GM08714 (cell line): ENCODE data around the gene CCL3.
A peak's percentile ranks its signal among the peaks of the same experiment; 100 is the strongest.

Source experiments
- H3K4me3 ChIP-seq: fragments of 200-500 bp; sonication (Bioruptor generic); 2 replicates; pipeline ENCODE4 v1.5.1; 2014; ENCODE audit warnings: mild to moderate bottlenecking, low read length, inconsistent platforms
- ZNF274 ChIP-seq: IDR thresholded peaks from 2 replicates; pipeline ENCODE4 v1.6.1; 2012; ENCODE audit warnings: mild to moderate bottlenecking, low read depth, low read length

The CCL3 gene

DNA sequence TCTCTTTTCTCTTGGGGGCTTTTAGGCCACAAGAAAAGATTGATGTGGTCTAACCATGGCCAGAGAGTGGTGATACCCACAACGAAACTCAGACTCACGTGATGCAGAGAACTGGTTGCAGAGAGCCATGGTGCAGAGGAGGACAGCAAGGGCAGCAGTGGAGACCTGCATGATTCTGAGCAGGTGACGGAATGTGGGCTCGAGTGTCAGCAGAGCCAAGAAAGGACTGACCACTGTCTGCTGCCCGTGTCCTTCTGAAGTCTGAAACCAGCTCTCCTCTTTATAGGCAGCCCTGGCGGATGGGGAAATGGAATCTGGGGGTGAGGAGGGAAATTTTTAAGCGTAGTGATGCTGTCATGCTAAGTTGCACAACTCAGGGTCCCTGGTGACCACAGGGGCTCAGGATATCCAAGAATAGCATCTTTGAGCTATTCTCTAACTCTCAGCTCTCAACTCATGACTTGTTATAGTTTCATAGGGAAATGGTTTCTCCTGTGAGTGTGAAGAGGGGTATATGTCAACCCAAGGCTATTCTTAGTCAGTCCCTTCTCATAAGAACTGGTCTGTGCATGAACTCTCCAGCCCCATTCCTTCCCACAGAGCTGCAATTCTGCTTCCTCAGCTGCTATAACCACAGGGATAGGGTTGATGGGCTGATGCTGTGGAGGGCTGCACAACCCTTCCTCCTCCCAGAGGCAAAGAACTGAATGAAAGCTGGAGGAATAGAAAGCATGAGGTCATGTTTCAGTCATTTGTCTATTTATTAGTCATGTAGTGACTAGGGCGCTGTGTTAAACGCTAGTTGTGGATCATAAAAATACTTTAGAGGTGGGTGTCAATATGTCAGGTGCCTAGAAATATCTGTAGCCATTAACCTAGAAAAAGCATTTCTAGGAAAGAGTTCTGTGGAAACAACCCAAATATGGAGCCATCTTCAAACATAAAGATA lies at the start of gene CCL3:
TSS of gene CCL3 (minus strand) at position 256 of the 949 bp plus-strand sequence. CDS start at position 171, 85 bp downstream.
- H3K4me3 ChIP-seq = peak within 1 kb of the TSS; percentile 68; the same call in 1 of the 2 replicates
- no peak for TF ChIP-seq ZNF274

DNA sequence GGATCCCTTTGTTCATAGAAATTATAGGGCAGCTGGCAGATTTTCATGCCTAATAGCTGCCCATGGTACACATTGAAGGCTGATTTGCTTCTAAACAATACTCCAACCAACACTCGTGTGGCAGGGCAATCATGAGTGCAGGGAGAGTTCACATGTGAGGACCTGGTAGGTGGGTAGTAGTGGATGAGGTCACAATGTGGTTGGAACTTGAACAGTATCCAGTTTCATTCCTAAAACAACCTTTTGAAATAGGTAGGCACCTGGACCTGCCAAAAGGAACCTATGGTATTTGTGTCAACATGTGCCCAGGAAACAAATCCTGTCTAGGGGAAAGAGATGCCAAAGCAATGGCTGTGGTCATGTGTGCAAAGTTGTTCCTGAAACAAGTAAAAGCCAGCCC lies 46.5 kb upstream of the CCL3 start:
- TF ChIP-seq ZNF274 = no peak

DNA sequence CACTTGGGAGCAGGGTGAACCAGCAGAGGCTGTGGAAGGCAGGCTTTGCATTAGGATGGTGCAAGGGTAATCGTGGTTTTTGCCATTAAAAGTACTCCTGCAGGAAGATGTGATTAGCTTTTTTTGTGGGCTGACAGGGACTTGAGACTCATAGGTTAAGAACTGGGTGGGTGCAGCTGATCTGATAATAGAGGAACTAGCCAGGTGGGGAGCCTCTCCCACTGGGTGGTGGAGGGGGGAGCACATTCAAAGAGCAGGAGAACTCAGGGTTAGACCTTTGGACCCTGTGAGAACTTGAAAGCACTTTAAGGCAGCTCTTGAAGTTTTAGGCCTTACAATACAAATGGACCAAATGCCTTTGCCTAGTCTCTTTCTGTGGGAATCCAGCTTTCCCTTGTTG lies 46.1 kb upstream of the CCL3 start:
- no peak for TF ChIP-seq ZNF274
- no peak overlapping the region for H3K4me3 ChIP-seq

More for the DNA sequence above, 46.5 kb upstream of the CCL3 start:
- H3K4me3 ChIP-seq = no peak overlapping the region

DNA sequence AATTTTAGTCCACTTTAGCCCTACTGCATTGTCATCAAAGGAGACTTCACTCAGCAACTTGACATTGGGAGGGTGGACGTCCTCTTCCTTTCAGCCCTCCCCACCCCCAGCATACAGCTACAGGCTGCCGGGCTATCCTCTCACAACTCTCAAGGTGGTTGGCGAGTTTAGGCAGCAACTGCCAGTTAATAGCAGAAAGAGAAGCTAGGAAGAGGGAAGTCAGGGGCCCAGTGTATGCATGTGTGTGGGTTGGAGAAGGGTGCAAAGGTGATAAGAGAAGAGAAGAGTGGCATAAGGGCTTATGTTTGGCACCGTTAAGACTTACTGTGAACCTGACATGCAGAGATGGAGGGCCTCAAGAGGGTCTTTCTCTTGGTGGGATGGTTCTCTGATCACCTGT lies 45.5 kb upstream of the CCL3 start:
- no peak for TF ChIP-seq ZNF274
- no peak overlapping the region for H3K4me3 ChIP-seq

DNA sequence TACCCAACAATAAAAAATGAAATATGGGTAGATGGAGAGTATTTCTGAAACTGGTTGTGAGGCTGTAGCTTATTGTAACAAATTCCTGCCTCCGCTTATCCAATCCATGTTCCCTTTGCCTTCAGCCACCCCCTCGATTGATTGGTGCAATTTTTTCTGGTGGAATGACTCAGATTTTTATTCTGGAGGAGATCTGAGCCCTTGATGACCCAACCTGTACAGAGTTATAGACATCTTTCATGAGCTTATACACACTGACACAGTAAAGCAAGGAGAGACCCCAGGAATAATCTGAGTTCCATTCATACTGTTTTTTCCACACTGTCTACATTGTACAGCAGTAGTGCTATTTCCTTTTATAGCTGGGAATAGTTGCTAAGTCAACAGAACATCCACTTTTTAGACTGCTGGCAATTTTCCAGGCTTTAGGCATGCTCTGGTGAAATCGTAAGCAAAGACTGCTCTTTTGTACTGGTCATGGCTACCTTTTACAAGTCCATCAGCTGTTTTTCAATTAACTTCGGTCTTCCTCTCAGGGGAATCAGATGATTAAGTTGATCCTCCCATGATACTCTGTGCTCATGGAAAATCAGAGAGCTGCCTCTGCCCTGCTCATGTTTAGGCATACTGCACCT lies 43.8 kb upstream of the CCL3 start:
- TF ChIP-seq ZNF274 = no peak
- no peak overlapping the region for H3K4me3 ChIP-seq

DNA sequence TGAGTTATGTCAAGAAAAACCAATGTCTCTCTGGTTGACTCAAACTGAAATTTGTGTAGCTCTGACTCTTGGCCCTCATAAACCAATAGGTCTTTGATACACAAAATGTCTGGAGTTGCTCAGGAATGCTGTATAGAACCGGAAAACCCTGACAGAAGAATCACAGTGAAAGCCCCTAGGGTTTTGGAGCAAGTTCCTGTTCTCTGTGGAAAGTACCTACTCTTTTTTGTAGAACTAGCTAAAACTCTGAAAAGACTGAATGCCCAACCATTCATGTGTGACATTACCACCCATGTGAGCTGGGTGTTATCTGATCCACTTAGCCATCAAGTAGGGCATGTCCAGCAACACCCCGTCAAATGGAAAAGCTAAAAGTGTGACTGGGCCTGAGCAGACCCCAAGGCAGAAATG lies 42.5 kb upstream of the CCL3 start:
- no peak overlapping the region for H3K4me3 ChIP-seq
- no peak for TF ChIP-seq ZNF274

DNA sequence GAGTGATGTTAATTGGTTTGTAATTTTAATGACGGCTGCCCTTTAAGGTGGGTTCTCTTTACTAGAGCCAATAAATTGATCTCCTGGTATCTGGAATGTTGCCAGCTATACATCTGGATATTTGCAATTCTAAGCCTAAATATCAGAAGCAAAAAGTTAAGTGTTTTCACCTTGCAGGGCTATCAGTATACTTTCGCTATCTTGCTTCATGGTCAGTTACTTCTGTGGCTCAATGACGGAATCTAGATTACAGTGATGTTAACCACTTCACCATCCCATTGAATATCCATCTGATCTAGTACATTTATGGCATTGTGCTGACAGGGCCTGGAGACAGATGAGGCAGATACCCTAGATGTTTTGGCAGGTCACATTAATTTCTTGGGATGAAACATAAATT lies 42.0 kb upstream of the CCL3 start:
- H3K4me3 ChIP-seq = no peak overlapping the region
- no peak for TF ChIP-seq ZNF274

DNA sequence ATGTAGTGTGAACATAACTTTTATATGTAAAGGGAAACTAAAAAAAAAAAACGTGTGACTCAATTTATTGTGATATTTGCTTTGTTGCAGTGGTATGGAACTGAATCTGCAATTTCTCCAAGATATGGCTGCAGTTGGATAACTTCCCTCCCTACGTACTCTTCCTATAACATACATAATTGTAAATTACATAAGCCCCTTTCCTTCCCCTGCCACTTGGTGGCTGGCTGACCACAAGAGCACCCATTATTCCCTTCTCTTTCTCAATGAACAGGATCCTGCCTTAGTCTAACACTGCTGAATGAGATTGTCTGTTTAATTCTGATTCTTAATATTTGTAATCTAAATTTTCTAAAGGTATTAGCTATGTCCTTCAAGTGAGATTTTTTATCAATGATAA lies 41.5 kb upstream of the CCL3 start:
- H3K4me3 ChIP-seq = no peak overlapping the region
- no peak for TF ChIP-seq ZNF274

DNA sequence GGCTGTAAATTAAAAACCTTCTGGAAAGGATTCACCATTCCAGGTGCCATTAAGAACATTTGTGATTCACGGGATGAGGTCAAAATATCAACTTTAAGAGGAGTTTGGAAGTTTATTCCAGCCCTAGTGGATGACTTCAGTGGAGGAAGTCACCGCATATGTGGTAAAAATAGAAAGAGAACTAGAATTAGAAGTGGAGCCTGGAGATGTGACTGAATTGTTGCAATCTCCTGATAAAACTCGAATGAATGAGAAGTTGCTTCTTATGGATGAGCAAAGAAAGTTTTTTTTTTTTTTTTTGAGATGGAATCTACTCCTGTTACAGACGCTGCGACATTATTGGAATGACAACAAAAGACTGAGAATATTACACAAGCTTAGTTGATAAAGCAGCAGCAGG lies 40.4 kb upstream of the CCL3 start:
- TF ChIP-seq ZNF274 = no peak
- H3K4me3 ChIP-seq = no peak overlapping the region

DNA sequence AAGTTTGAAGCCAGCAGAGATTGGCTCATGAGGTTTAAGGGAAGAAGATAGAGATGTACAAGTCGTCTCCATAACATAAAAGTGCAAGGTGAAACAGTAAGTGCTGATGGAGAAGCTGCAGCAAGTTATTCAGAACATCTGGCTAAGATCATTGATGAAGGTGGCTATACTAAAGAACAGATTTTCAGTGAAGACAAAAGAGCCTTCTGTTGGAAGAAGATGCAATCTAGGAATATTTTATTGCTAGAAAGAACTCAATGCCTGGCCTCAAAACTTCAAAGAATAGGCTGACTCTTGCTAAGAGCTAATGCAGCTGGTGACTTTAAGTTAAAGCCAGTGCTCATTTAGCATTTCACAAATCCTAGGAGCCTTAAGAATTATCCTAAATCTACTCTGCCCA lies 39.7 kb upstream of the CCL3 start:
- no peak for TF ChIP-seq ZNF274
- no peak overlapping the region for H3K4me3 ChIP-seq

DNA sequence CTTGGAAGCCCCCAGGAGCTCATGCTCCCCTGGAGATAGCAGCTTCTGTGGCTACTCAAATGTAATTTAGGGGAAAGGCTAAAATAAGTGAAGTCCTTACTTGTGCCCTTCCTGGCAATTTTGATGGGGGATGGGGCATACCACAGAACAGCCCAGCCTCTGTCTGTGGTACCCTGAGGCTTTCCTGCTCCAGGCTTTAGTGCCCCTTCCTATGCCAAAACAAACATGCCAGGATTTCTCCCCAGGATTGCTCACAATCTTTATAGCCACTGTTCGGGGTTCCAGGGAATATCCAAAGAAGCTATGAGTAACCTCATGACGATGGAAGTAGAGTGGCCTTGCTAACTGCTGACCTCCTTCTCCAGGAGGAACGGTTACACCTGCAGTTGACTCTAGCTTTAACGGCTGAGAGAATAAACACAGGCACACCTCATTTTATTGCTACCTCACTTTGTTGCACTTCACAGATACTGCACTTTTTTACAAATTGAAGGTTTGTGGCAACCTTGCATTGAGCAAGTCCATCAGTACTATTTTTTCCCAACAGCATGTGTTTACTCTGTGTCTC lies 38.6 kb upstream of the CCL3 start:
- TF ChIP-seq ZNF274 = no peak
- no peak overlapping the region for H3K4me3 ChIP-seq

DNA sequence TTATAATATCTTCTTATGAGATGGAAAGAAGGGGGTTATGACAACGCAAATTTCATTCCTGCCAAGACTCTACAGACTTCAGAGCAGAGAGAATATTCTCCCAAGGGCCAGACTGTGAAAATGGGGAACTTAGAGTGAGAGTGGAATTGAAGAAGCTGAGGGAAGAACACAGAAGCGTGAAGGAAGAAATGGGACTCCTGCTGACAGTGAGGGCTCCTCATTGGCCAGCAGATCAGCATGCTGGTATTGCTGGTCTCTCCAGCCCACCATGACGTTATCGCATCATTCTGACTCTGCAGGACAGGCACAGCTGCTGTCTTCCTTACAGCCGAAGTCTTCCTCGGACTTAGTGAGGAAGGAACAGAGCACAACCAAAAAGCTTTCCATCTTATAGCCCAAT lies 38.0 kb upstream of the CCL3 start:
- no peak for TF ChIP-seq ZNF274
- H3K4me3 ChIP-seq = no peak overlapping the region

DNA sequence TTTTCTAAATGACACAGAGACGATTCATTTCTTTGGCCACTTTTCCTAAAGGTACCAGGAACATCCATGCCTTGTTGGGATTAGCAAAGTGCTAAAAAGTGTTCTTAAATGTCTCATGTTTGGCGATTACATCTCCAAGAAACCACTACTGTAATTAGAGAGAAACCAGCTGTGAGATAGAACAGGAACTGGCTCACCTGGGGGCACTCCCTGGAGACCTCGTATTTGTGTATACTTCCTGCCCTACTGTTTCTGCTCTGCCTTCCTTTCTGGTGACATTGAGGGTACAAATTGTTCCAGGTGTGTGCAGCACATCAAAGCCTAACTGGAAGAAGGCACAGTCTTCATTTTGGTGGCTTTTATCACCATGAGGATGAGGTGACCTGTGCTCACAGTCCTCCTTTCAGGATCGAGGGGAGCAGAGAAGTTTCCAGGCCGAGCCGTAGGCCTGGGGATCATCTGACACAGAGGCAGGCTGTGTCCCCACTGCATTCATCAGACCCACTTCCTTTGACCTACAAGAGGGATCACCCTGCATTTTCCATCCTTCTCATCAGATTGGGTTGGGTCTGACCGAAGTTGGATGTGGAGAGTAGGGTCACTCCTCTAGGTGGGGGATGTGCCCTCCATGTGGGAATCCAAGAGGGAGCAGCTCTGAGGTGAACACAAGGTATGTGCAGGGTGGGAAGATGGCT lies 37.4 kb upstream of the CCL3 start:
- TF ChIP-seq ZNF274 = no peak
- H3K4me3 ChIP-seq = no peak overlapping the region
